ENCODE results near the gene ATF5. TPM values are rescaled to one million over a fixed set of nuclear protein-coding genes. Genes with fewer than 3 reads are reported as not detected.

The ATF5 gene
- total and polyA plus RNA-seq, 2 of the 13 experiments (the other 11 are each of a cell fraction or from before 2014, with no cell fraction given), result 5.2 to 10.3 TPM

GRCh38 chr19:49890349-49891311 is 38.4 kb upstream of the ATF5 start:
- in situ Hi-C loops (cut with HindIII; ENCODE audit: extremely low pct_ligation_motif_present, low pct_unique_long_range_greater_than_20kb) (no loop called here), intact Hi-C loops (cut with micrococcal nuclease; ENCODE audit: unreplicated experiment) (no loop called here)
- ATAC-seq (no peak; the same call in 2 of the 3 replicates), DNase-seq (ENCODE audit: low spot score) (no peak), FAIRE-seq (no peak)
- H3K4me3 ChIP-seq (replicated peaks in 1 of 3; ENCODE audit: insufficient read depth in 1 of 3, low read depth in 2 of 3, low read length in 3 of 3), result no peak overlapping the region
- ChIA-PET POLR2A (interaction anchor here (0.7 kb wide), 1 partner anchor 38 kb away, joined by 3 read pairs; the partner anchor contains the start of genes ATF5 and NUP62), CTCF (ENCODE audit: low intra/inter-chr PET ratio, low total read pairs) (no interaction called here)
- H3K9ac ChIP-seq (ENCODE audit: insufficient read depth, low read depth, low read length), result no peak overlapping the region
- H4K20me1 ChIP-seq (ENCODE audit: insufficient read depth, low read length), result no peaks in the 10 kb centered on the region
- no peaks in the 10 kb centered on the region for H3K79me2 ChIP-seq (ENCODE audit: insufficient read depth, low read length)
- BruUV-seq (replicated peaks), result no TSS peak
- 88% methylated on average over 47 of the region's 69 CpGs for WGBS (ENCODE audit: low lambda C conversion rate)
- H3K27ac ChIP-seq (ENCODE audit: extremely low read length, insufficient read depth, low read length), result no peak overlapping the region
- TF ChIP-seq ZBTB33 (CRISPR knock-in tag; IDR thresholded peaks at IDR 0.05), result peak; percentile 97
- no peak for TF ChIP-seq ZNF562 (CRISPR knock-in tag; IDR thresholded peaks at IDR 0.05; ENCODE audit: borderline replicate concordance)
- no peak for TF ChIP-seq ZNF230 (CRISPR knock-in tag; IDR thresholded peaks at IDR 0.05)
- no peaks in the 10 kb centered on the region; a peak in 1 of 5 replicates for H3K36me3 ChIP-seq (replicated peaks in 1 of 2; ENCODE audit: control insufficient read depth in 1 of 2, insufficient read depth in 2 of 2, low read length in 2 of 2)
- H3K9me3 ChIP-seq (ENCODE audit: low read length), result no peaks in the 10 kb centered on the region
- no peak overlapping the region for H2AFZ ChIP-seq (ENCODE audit: low read length)
- no peak overlapping the region for H3K4me2 ChIP-seq (ENCODE audit: low read depth, low read length)
- peaks cover 3 to 5% of the 10 kb centered on the region in 2 experiments; a peak in 3 of 5 replicates for H3K27me3 ChIP-seq (ENCODE audit: control insufficient read depth in 1 of 2, insufficient read depth in 2 of 2, low read length in 2 of 2)
- no peaks in the 10 kb centered on the region for H3K4me1 ChIP-seq (ENCODE audit: insufficient read depth, low read length)

- no peak overlapping the region for H3K9ac ChIP-seq (ENCODE audit: insufficient read depth, low read depth, low read length)
- H3K9me3 ChIP-seq (ENCODE audit: low read length), result no peaks in the 10 kb centered on the region
- H4K20me1 ChIP-seq (ENCODE audit: insufficient read depth, low read length), result no peaks in the 10 kb centered on the region
- intact Hi-C loops (cut with micrococcal nuclease; ENCODE audit: unreplicated experiment) (no loop called here), in situ Hi-C loops (cut with HindIII; ENCODE audit: extremely low pct_ligation_motif_present, low pct_unique_long_range_greater_than_20kb) (no loop called here)
- H3K27me3 ChIP-seq (ENCODE audit: control insufficient read depth in 1 of 2, insufficient read depth in 2 of 2, low read length in 2 of 2), result peaks cover 9% of the 10 kb centered on the region in 2 experiments; a peak in 4 of 5 replicates
- ChIA-PET CTCF (ENCODE audit: low intra/inter-chr PET ratio, low total read pairs) (no interaction called here), POLR2A (interaction anchor here (0.7 kb wide), 1 partner anchor 37 kb away, joined by 3 read pairs; the partner anchor contains the start of genes ATF5 and NUP62)
- no peaks in the 10 kb centered on the region for H3K36me3 ChIP-seq (replicated peaks in 1 of 2; ENCODE audit: control insufficient read depth in 1 of 2, insufficient read depth in 2 of 2, low read length in 2 of 2)
- H3K79me2 ChIP-seq (ENCODE audit: insufficient read depth, low read length), result no peaks in the 10 kb centered on the region
- H3K27ac ChIP-seq (ENCODE audit: extremely low read length, insufficient read depth, low read length), result no peak overlapping the region
- no peak overlapping the region for H3K4me3 ChIP-seq (replicated peaks in 1 of 3; ENCODE audit: insufficient read depth in 1 of 3, low read depth in 2 of 3, low read length in 3 of 3)
- ATAC-seq (no peak), FAIRE-seq (no peak), DNase-seq (ENCODE audit: low spot score) (no peak)
- 74% methylated on average over 11 of the region's 17 CpGs for WGBS (ENCODE audit: low lambda C conversion rate)
- BruUV-seq (replicated peaks), result no TSS peak
- H2AFZ ChIP-seq (ENCODE audit: low read length), result no peak overlapping the region
- H3K4me1 ChIP-seq (ENCODE audit: insufficient read depth, low read length), result 0 out of 2 replicates have a peak, but pooled peaks cover 2% of the 10 kb centered on the region
- no peak overlapping the region for H3K4me2 ChIP-seq (ENCODE audit: low read depth, low read length)
- no peak for TF ChIP-seq THAP11 (CRISPR knock-in tag; IDR thresholded peaks at IDR 0.05)
- no peak for TF ChIP-seq TMF1 (CRISPR knock-in tag; IDR thresholded peaks at IDR 0.05; ENCODE audit: low read depth)
- no peak for TF ChIP-seq ZSCAN30 (CRISPR knock-in tag; IDR thresholded peaks at IDR 0.05)
- TF ChIP-seq NR0B2 (CRISPR knock-in tag; IDR thresholded peaks at IDR 0.05), result no peak
- no peak for TF ChIP-seq STAT5B (CRISPR knock-in tag; IDR thresholded peaks at IDR 0.05)
- no peak for TF ChIP-seq KDM6A (CRISPR knock-in tag; IDR thresholded peaks at IDR 0.05; ENCODE audit: low read depth)
- no peak for TF ChIP-seq KDM5B (CRISPR knock-in tag; IDR thresholded peaks at IDR 0.05; ENCODE audit: borderline replicate concordance)
- TF ChIP-seq ZNF614 (CRISPR knock-in tag; IDR thresholded peaks at IDR 0.05; ENCODE audit: borderline replicate concordance), result no peak
- no peak for TF ChIP-seq RARG (CRISPR knock-in tag; IDR thresholded peaks at IDR 0.05; ENCODE audit: low read depth)
- no peak for TF ChIP-seq ZNF24 (IDR thresholded peaks at IDR 0.05)
- no peak for TF ChIP-seq RAD51 (IDR thresholded peaks at IDR 0.05; ENCODE audit: borderline replicate concordance)
- no peak for TF ChIP-seq ZBTB20 (CRISPR knock-in tag; IDR thresholded peaks at IDR 0.05; ENCODE audit: borderline replicate concordance, low read depth)
- TF ChIP-seq ZNF589 (CRISPR knock-in tag; conservative IDR thresholded peaks at IDR 0.05), result no peak
- TF ChIP-seq PHF20 (CRISPR knock-in tag; IDR thresholded peaks at IDR 0.05), result no peak
Observed at GRCh38 chr19:49891393-49891792, 37.6 kb upstream of the ATF5 start.
